22Rv1 (cell line): ENCODE data around the gene LRRC23.

Source experiments
- ZFX ChIP-seq: fragments of 450-650 bp; IDR thresholded peaks from 2 replicates; pipeline ENCODE4 v1.6.1; 2017; ENCODE audit warnings: antibody characterized with exemption, borderline replicate concordance
- TF ChIP-seq, protein P1 (sequence below): fragments of 450-650 bp; IDR thresholded peaks from 2 replicates; pipeline ENCODE4 v1.5.1; 2017; ENCODE audit warnings: mild to moderate bottlenecking

- TF ChIP-seq, protein P1, sequence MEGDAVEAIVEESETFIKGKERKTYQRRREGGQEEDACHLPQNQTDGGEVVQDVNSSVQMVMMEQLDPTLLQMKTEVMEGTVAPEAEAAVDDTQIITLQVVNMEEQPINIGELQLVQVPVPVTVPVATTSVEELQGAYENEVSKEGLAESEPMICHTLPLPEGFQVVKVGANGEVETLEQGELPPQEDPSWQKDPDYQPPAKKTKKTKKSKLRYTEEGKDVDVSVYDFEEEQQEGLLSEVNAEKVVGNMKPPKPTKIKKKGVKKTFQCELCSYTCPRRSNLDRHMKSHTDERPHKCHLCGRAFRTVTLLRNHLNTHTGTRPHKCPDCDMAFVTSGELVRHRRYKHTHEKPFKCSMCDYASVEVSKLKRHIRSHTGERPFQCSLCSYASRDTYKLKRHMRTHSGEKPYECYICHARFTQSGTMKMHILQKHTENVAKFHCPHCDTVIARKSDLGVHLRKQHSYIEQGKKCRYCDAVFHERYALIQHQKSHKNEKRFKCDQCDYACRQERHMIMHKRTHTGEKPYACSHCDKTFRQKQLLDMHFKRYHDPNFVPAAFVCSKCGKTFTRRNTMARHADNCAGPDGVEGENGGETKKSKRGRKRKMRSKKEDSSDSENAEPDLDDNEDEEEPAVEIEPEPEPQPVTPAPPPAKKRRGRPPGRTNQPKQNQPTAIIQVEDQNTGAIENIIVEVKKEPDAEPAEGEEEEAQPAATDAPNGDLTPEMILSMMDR, result no peak
- TF ChIP-seq ZFX, result no peak
Observed at GRCh38 chr12:6860942-6861341, 43.7 kb upstream of the LRRC23 start.
